ENCODE data around the gene KRTAP5-7. TPM values are rescaled to one million over a fixed set of nuclear protein-coding genes. Genes with fewer than 3 reads are reported as not detected.
"Not testable (repeated sequence)": the region's sequence is repeated elsewhere in the genome, so short reads cannot be mapped to it uniquely, and the experiment has no call there.

The KRTAP5-7 gene
- total RNA-seq, 3 donors from 2014 or later (not counting 1 experiment from before 2014, with no cell fraction given): 0.19 to 0.25 TPM; not detected in 1

GRCh38 chr11:71530602-71531001 is 3.5 kb downstream of the KRTAP5-7 start:
- Histone ChIP-seq H3K27ac (ENCODE audit: low read length) (no peak overlapping the region), H3K27me3 (ENCODE audit: control insufficient read depth, insufficient read depth, low read length) (no peaks in the 10 kb centered on the region), H3K4me1 (ENCODE audit: control insufficient read depth, insufficient read depth, low read length) (no peaks in the 10 kb centered on the region), H3K4me3 (ENCODE audit: low read length) (no peak overlapping the region), H3K9me3 (ENCODE audit: control insufficient read depth, insufficient read depth, low read length) (no peaks in the 10 kb centered on the region), H3K36me3 (ENCODE audit: control insufficient read depth, insufficient read depth, low read length) (no peaks in the 10 kb centered on the region)
- intact Hi-C loops (cut with micrococcal nuclease): no loop called here
- DNase-seq (no peak), ATAC-seq (no peak)
- Mint-ChIP-seq H3K4me1 (no peaks in the 10 kb centered on the region), H3K36me3 (no peaks in the 10 kb centered on the region), H3K4me3 (no peak overlapping the region), H3K27me3 (ENCODE audit: low read depth in 2 of 2) (peaks cover 4 to 12% of the 10 kb centered on the region in 2 donors), H3K27ac (no peak overlapping the region), H3K9me3 (no peaks in the 10 kb centered on the region)
- WGBS (ENCODE audit: insufficient coverage): 88% methylated on average over 11 of the region's 11 CpGs
- no peak for TF ChIP-seq CTCF (IDR thresholded peaks at IDR 0.05)

GRCh38 chr11:71532036-71532610 is 5.1 kb downstream of the KRTAP5-7 start:
- H3K27me3 ChIP-seq (ENCODE audit: control insufficient read depth, insufficient read depth, low read length): no peaks in the 10 kb centered on the region
- H3K4me1 ChIP-seq (ENCODE audit: control insufficient read depth, insufficient read depth, low read length): no peaks in the 10 kb centered on the region
- no peaks in the 10 kb centered on the region for H3K4me1 Mint-ChIP-seq
- ATAC-seq (peak in 1 of 3 donors; percentile 24), DNase-seq (no peak)
- H3K4me3 ChIP-seq (ENCODE audit: low read length): no peak overlapping the region
- intact Hi-C loops (cut with micrococcal nuclease): no loop called here
- 82% methylated on average over 10 of the region's 10 CpGs for WGBS (ENCODE audit: insufficient coverage)
- no peak for TF ChIP-seq CTCF (IDR thresholded peaks at IDR 0.05)
- no peaks in the 10 kb centered on the region for H3K9me3 ChIP-seq (ENCODE audit: control insufficient read depth, insufficient read depth, low read length)
- no peak overlapping the region for H3K27ac ChIP-seq (ENCODE audit: low read length)
- no peak overlapping the region for H3K4me3 Mint-ChIP-seq
- H3K36me3 ChIP-seq (ENCODE audit: control insufficient read depth, insufficient read depth, low read length): no peaks in the 10 kb centered on the region
- H3K9me3 Mint-ChIP-seq: no peaks in the 10 kb centered on the region
- no peaks in the 10 kb centered on the region for H3K27me3 Mint-ChIP-seq (ENCODE audit: low read depth in 2 of 2)
- H3K36me3 Mint-ChIP-seq: no peaks in the 10 kb centered on the region
- H3K27ac Mint-ChIP-seq: no peak overlapping the region

DNA sequence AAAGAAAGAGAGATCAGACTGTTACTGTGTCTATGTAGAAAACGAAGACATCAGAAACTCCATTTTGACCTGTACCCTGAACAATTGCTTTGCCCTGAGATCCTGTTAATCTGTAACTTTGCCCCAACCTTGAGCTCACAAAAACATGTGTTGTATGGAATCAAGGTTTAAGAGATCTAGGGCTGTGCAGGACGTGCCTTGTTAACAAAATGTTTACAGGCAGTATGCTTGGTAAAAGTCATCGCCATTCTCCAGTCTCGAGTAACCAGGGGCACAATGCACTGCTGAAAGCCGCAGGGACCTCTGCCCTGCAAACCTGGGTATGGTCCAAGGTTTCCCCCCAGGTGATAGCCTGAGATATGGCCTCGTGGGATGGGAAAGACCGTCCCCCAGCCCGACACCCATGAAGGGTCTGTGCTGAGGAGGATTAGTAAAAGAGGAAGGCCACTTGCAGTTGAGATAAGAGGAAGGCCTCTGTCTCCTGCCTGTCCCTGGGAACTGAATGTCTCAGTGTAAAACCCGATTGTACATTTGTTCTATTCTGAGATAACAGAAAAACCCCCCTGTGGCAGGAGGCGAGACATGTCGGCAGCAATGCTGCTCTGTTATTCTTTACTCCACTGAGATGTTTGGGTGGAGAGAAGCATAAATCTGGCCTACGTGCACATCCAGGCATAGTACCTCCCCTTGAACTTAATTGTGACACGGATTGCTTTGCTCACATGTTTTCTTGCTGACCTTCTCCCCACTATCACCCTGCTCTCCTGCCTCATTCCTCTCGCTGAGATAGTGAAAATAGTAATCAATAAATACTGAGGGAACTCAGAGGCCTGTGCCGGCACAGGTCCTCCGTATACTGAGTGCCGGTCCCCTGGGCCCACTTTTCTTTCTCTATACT is 7.9 kb downstream of the KRTAP5-7 start:
- H3K4me3 ChIP-seq (ENCODE audit: low read length); H3K36me3 ChIP-seq (ENCODE audit: control insufficient read depth, insufficient read depth, low read length); H3K27ac Mint-ChIP-seq; H3K27me3 ChIP-seq (ENCODE audit: control insufficient read depth, insufficient read depth, low read length); H3K9me3 Mint-ChIP-seq; H3K27ac ChIP-seq (ENCODE audit: low read length); H3K9me3 ChIP-seq (ENCODE audit: control insufficient read depth, insufficient read depth, low read length); H3K4me1 ChIP-seq (ENCODE audit: control insufficient read depth, insufficient read depth, low read length); H3K4me1 Mint-ChIP-seq; H3K27me3 Mint-ChIP-seq (ENCODE audit: low read depth in 2 of 2); intact Hi-C loops (cut with micrococcal nuclease); ATAC-seq; H3K4me3 Mint-ChIP-seq; DNase-seq; H3K36me3 Mint-ChIP-seq: not testable (repeated sequence)
- WGBS (ENCODE audit: insufficient coverage): 65% methylated on average over 17 of the region's 17 CpGs

DNA sequence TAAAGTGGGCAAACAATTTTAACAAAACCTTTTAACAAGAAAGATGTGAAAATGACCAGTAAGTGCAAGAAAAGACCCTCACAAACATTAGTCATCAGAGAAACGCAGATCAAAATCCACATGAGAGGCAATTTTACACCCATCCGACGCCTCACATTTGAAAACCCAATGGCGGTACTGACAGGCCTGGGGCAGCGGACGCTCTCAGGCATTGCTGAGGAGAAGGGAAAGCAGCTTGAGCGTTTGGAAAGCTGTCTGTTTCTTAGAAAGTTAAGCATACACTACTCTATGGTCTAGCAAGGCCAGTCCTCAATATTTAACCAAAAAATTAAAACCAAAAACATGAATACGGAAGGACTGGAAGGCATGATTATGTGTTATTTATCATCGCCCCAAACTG is 8.8 kb downstream of the KRTAP5-7 start:
- H3K4me1 ChIP-seq (ENCODE audit: control insufficient read depth, insufficient read depth, low read length): no peaks in the 10 kb centered on the region
- H3K36me3 ChIP-seq (ENCODE audit: control insufficient read depth, insufficient read depth, low read length): no peaks in the 10 kb centered on the region
- H3K27me3 ChIP-seq (ENCODE audit: control insufficient read depth, insufficient read depth, low read length): no peaks in the 10 kb centered on the region
- no peak for ATAC-seq
- Mint-ChIP-seq H3K27ac (no peak overlapping the region), H3K4me3 (no peak overlapping the region), H3K9me3 (no peaks in the 10 kb centered on the region), H3K36me3 (no peaks in the 10 kb centered on the region), H3K27me3 (ENCODE audit: low read depth in 2 of 2) (peaks cover 0 to 7% of the 10 kb centered on the region in 2 donors), H3K4me1 (no peaks in the 10 kb centered on the region)
- no peak for DNase-seq
- H3K9me3 ChIP-seq (ENCODE audit: control insufficient read depth, insufficient read depth, low read length): no peaks in the 10 kb centered on the region
- intact Hi-C loops (cut with micrococcal nuclease): no loop called here
- WGBS (ENCODE audit: insufficient coverage): 92% methylated on average over 9 of the region's 9 CpGs
- no peak overlapping the region for H3K4me3 ChIP-seq (ENCODE audit: low read length)
- TF ChIP-seq CTCF (IDR thresholded peaks at IDR 0.05): no peak
- no peak overlapping the region for H3K27ac ChIP-seq (ENCODE audit: low read length)

Data from natural killer cell (primary cell).